Stimulated activated CD4-positive, alpha-beta T cell treated with anti-CD3 and anti-CD28 coated beads, Interleukin-4, amount 100 ng/mL, for 4 hours (primary cell): ENCODE results near the gene LMAN1.

Experiments
- DNase-seq, 2 experiments: peaks; one replicate each; pipeline ENCODE4 v3.0.0-alpha.2; 2020

The LMAN1 gene

GRCh38 chr18:59358712-59359575, at the start of gene LMAN1:
LMAN1 (minus strand) TSS chr18:59359265; CDS start chr18:59359244, 21 bp downstream.
- peak; percentile 89 to 97 for DNase-seq

DNA sequence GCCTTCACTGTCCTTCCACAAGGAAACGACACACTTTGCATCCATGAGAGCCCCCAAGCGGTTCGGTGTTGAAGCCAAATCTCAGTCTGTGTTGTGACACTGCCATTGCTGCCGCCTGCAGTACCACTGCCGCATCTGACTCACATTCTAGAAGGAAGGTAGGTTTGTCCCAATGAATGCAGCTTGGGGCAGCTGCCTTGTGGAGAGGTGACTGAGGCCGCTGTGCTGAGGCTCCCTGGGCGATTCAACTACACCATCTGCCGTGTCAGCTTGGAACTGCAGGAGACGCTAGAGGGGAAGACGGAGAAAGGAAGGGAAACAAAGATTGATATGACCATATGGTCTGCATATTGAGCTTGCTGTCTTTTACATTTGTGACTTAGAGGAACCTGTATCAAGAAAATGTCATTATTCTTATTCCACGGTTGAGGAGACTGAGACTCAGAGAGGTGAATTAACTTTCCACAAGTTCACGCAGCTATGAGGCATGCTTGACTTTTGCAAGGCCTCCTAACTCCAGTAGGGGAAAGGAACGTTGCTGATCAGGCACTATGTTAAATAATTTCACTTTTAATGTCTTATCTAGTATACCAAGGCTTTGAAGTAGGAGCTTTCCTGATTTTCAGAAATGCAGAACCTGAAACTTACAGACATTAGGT, 43.5 kb upstream of the LMAN1 start:
- peak; percentile 60 to 65 for DNase-seq

DNA sequence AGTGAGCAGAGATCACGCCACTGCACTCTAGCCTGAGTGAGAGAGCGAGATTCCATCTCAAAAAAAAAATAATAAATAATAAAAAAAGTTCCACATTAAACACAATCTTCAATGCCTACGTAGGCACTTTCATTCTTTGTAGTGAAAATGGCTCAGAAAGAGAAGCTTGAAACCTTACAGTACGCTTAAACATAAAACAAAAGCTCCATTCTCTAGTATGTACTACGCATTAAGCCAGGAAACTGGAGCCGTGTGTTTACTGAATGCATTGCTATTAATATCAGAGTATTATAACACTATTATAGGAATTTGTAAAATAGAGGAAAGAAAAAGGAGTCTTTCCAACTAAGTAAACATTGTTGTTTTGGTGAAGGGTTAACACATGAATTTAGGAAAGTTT, 41.3 kb upstream of the LMAN1 start:
- DNase-seq = no peak

DNA sequence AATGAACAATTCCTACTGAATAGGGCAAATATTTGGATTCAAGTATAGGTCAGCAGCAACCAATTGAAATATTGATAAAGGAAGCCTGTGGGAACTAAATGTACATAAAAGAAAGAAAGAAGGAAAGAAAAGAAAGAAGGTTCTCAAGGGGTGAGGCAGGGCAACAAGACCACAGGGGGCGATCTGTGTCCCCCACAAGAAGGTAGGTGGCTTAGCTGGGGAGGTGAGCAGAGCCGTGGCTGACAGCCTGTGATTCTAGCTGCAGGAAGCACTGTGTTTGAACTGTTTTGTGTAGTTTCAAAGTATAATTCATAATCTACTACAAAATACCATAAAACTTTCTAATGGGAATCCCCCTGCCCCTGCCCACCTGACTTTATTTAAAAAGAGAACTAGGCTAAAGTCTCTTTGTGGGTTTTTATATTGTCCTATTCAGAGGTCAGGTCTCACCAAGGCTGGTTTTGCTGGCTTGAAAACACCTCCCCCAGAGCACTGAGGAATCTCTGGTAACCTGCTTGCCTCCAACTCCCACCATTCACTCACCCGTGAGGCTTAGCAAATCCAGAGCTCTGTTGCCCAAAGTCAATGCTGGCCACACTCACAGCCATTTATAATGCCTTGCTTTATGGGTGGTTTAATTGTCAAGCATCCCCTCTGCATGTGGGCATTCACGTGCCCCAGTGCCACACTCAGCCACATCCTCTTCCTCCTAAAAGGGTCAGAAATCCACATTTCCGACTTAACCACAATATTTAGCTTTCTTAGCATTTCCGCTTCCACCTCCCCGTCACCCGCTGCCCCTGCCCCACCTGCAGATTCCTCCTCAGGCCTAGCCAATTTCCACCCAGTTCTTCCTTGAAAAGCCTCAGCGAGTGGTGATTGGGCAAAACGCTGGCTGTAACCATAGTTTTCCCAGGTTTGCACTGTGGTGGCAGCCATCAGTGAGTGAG, 36.4 kb upstream of the LMAN1 start:
- DNase-seq = no peak

DNA sequence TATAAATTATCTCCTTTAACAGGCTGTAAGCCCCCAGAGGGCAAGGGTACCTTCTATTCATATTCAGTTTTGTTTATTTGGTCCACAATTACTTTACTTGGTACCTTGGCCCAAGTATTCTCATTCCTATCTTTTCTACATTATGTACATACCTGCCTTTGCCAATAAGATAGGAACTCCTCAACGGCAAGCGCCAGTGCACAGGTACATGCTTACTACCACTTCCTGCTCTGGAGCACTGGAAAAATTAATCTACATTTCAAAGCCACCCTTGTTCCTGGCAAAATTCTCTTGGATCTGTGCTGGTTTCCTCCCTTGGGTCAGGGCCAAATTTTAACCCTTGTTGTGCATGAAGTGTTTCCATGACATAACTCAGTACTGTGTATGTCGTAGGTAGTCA, 34.3 kb upstream of the LMAN1 start:
- no peak for DNase-seq

DNA sequence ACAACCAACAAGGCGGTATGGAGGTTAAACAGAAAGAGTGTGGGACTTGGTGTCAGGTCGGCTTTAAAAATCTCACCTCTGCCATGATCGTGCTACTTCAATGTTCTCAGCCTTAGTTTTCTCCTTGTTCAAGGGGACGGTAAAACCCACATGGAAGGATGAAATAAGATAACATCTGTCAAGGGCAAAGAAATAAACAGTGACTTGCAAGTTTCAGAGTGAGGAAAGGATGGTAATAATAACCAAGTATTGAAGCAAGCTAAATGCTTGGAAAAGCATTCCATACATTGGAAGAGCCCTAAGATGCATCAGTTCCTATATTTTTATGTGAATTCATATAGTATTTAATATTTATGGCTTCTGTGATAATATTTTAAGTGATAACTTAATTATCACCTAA, 29.8 kb upstream of the LMAN1 start:
- no peak for DNase-seq

DNA sequence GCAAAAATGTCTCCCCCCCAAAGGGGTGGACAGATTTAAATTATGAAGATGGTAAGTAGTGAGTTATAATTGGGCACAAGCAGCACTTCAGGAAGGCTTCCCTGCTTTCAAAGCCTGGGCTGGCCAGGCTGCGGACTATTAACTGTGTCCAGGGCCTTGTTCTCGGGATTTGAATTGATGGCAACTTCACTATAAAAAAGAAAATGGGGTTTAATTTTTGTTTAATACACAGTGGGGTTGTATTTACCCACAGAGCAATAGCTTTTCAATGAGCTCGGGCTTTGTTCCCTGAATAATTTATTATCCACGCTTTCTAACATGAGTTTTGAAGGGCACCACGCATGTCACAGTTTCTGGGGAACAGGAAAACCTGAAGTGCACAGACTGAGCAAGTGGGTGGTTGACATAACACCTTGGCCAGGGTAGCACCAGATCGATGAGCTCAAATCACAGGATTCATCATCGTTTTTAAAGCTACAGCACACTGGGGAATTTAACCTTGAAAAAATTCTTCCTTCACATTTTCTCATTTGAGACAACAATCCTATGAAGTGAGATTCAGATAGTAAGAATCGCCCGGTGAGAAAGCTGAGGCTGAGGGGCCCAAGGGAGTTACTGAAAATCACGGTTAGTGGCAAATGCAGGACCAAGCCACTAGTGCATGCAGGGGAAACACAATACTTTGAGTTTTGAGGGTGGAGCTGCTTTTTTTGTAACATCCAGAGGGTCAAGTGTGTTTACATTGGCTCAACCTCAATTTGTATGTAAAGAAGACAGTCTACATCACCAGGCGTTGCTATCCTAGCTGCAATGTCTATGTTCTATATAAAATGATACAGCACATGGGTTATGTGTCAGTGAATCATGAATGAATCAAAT, 28.9 kb upstream of the LMAN1 start:
- DNase-seq = no peak

GRCh38 chr18:59386909-59387686, 28.0 kb upstream of the LMAN1 start:
- DNase-seq = no peak

DNA sequence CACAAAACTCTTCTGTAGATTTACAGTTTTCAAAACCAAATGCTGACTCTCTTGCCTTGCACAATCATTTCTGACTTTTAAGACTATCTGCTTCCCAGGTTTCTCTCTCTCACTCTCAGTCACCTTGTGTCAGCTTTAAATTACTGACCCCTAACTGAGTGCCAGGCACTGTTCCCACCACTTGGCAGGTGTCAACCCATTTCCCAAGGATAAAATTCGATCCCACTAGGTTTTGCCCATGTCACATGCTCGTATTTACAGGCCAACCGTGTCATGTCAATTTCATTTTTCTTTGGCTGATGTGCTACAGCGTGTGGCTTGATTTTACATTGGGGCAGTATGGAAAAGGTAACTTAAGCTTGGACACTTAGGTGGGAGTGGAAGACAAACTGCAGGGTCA, 26.1 kb upstream of the LMAN1 start:
- DNase-seq = no peak

DNA sequence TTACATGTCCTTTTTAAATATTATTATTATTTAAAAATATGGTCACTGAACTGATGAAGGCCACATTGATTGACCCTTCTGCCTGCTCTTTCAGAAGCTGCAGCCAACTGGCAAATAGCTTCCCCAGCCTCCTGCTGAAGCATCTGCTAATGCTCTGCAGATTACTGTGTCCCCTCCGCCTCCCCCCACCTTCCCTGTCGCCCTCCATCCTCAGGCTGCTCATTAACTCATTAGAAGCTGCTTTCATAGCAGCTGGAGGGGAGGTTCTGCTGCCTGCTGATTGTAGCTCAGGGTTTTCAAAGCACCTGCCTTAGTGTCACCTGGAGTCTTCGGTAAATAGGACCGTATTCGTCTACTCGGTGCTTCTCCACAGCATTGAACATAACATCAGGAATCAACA, 24.8 kb upstream of the LMAN1 start:
- DNase-seq = no peak

GRCh38 chr18:59382383-59382782, 23.3 kb upstream of the LMAN1 start:
- DNase-seq = no peak

- no peak for DNase-seq
Measured at GRCh38 chr18:59381949-59382348, 22.9 kb upstream of the LMAN1 start.

DNA sequence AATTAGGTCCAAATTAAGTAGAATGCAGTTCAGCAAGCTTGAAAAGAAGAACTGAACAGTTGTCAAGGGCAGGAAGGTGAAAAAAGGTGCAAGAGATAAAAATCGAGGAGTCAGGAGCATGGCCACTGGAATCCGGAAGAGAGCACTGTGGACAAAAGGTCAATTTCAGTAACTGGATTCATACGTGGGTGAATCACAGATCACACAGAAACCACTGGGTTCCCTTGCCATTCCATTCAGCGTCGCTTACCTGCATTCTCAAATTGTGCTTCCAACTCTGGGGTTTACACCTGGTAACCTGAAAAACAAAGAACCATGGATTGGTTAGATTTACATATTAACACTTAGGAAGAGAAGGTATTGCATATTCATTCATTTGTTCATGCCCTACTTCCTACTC, 21.6 kb upstream of the LMAN1 start:
- no peak for DNase-seq

- no peak for DNase-seq
Measured at GRCh38 chr18:59379772-59380522, 20.9 kb upstream of the LMAN1 start.

GRCh38 chr18:59377613-59378337, 18.7 kb upstream of the LMAN1 start:
- DNase-seq = no peak

GRCh38 chr18:59376351-59376935, 17.4 kb upstream of the LMAN1 start:
- DNase-seq = no peak

DNA sequence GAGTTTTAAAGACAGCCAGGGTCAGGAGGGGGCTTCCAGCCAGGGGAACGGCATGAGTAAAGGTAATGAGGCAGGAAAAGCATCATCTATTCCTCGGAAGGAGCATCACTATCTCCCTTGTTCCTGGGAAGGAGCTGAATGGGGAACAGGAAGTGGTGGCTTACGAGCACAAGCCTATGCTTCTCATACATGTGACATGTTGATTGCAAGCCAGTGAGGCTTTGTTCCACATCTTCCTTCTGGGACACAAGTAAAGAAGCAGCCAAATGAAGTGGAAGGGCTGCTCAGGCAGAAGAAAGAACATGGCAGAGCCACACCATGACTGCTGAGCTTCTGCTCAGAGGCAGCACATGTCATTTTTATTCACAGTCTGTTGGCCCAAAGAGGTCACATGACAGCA, 15.1 kb upstream of the LMAN1 start:
- DNase-seq = no peak

DNA sequence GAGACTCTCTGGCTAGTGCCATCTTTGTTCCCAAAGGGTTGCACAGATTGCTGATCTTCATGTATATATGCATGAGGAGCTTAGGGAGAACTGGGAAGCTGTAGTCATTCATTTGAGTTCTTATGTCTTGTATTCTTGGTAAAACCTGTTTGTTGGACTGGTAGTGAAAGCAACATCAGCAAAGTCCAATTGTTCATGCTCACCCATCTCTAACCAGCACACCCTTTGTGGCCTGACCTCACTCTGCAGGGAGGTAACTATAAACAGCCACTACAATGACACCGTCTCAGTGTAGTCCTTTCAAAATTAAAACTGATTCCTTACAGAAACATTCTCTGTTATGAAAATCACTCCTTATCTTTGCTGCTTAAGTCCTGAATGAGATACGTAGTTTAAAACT, 13.9 kb upstream of the LMAN1 start:
- DNase-seq = no peak

DNA sequence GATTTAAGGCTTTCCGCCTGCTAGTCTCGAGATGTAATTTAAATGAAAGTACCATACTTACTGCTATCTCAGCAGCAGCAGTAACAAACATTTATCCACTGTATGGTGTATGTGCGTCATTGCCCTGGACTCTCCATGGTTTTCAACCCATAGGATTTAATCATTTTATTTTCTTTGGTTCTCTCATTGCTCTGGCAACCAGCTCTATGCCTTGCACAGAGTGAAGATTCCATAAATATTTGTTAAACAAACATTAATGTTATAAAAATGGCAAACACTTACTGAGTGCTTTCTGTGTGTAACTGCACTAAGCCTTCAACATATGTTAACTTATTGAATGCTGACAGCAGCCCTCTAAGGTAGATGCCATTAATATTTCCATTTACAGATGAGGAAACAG, 1.3 kb upstream of the LMAN1 start:
- no peak for DNase-seq

DNA sequence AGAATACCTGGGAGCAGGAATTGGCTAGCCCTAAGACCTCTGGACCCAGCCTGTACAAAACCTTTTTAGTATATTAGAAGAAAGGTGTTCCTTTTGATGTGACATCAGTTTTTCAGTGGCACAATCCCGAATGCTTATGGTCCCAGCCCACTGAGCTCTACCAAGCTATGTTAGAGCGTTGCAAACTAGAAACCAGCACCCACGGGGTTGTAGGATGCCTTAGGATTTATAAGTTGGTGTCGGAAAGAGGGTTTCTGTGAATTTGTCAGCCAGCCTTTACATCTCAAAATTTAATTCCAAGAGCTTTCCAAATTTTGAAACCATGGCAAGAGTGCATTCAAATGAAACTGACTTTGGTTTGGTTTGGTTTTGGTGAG, 499 bp upstream of the LMAN1 start:
- no peak for DNase-seq
